WTC11 (cell line): Measurements from ENCODE around the gene DEPDC1B. TPM values are rescaled to one million over a fixed set of nuclear protein-coding genes. Genes with fewer than 3 reads are reported as not detected.

ENCODE experiments used
- ATAC-seq: fragments of 200-7000 bp; cut with Tn5 transposase; 2 replicates; pipeline ENCODE4 v1.10.0; 2021; ENCODE audit warnings: mild to moderate bottlenecking, moderate library complexity
- CTCF ChIA-PET: fragments of 300-600 bp; sonication (Branson Sonifier 250); formaldehyde crosslinking; loops from one replicate; lab custom pipeline; 2021; ENCODE audit warnings: antibody characterized with exemption; lab: Charles Lee
- POLR2A ChIA-PET: fragments of 350-600 bp; sonication (Branson Sonifier 250); formaldehyde crosslinking; loops from one replicate; lab custom pipeline; 2021; ENCODE audit warnings: antibody characterized with exemption; lab: Charles Lee
- DNase-seq: peaks from one replicate; pipeline ENCODE4 v3.0.0; 2021; ENCODE audit warnings: low spot score
- H3K27ac Mint-ChIP-seq: 2 replicates; pipeline ENCODE4 v1.8.0; 2021; ENCODE audit warnings: mixed read lengths
- H3K27me3 Mint-ChIP-seq: 2 replicates; pipeline ENCODE4 v1.8.0; 2021; ENCODE audit warnings: low read depth, mild to moderate bottlenecking, moderate library complexity, mixed read lengths
- H3K36me3 Mint-ChIP-seq: 2 replicates; pipeline ENCODE4 v1.8.0; 2021; ENCODE audit warnings: mixed read lengths
- H3K4me1 Mint-ChIP-seq: 2 replicates; pipeline ENCODE4 v1.8.0; 2022; ENCODE audit warnings: mixed read lengths
- H3K4me3 Mint-ChIP-seq: 2 replicates; pipeline ENCODE4 v1.8.0; 2021; ENCODE audit warnings: mild to moderate bottlenecking, moderate library complexity, mixed read lengths
- H3K9me3 Mint-ChIP-seq: 2 replicates; pipeline ENCODE4 v1.8.0; 2021; ENCODE audit warnings: mixed read lengths
- AR ChIP-seq: fragments of 250-450 bp; sonication (Bioruptor Pico); IDR thresholded peaks from 2 replicates; pipeline ENCODE4 v1.9.0; 2021; ENCODE audit warnings: mild to moderate bottlenecking
- ATF3 ChIP-seq: sonication (generic); formaldehyde crosslinking; conservative IDR thresholded peaks from 2 replicates; pipeline ENCODE4 v1.8.1; 2022; ENCODE audit warnings: mild to moderate bottlenecking, missing genetic modification reagents
- E2F4 ChIP-seq: sonication (generic); formaldehyde crosslinking; IDR thresholded peaks from 2 replicates; pipeline ENCODE4 v1.8.1; 2022; ENCODE audit warnings: low read depth, mild to moderate bottlenecking, moderate library complexity, missing genetic modification reagents, borderline replicate concordance
- JUN ChIP-seq: sonication (generic); formaldehyde crosslinking; IDR thresholded peaks from 2 replicates; pipeline ENCODE4 v1.8.0; 2023; ENCODE audit warnings: mild to moderate bottlenecking, missing genetic modification reagents
- MLX ChIP-seq: sonication (generic); formaldehyde crosslinking; IDR thresholded peaks from 2 replicates; pipeline ENCODE4 v1.8.1; 2023; ENCODE audit warnings: mild to moderate bottlenecking, missing genetic modification reagents, moderate library complexity
- NFATC4 ChIP-seq: fragments of 250-450 bp; sonication (Bioruptor Pico); IDR thresholded peaks from 2 replicates; pipeline ENCODE4 v1.9.0; 2021; ENCODE audit warnings: mild to moderate bottlenecking
- NFE2L1 ChIP-seq: sonication (generic); formaldehyde crosslinking; IDR thresholded peaks from 2 replicates; pipeline ENCODE4 v1.8.1; 2023; ENCODE audit warnings: missing genetic modification reagents
- NFYB ChIP-seq: sonication (generic); formaldehyde crosslinking; conservative IDR thresholded peaks from 2 replicates; pipeline ENCODE4 v1.8.0; 2022; ENCODE audit warnings: low read depth, missing genetic modification reagents
- PRDM15 ChIP-seq: sonication (generic); formaldehyde crosslinking; IDR thresholded peaks from 2 replicates; pipeline ENCODE4 v1.8.0; 2022; ENCODE audit warnings: missing genetic modification reagents
- PRRX2 ChIP-seq: fragments of 250-450 bp; sonication (Bioruptor Pico); IDR thresholded peaks from 2 replicates; pipeline ENCODE4 v1.8.0; 2021; ENCODE audit warnings: mild to moderate bottlenecking
- SMAD3 ChIP-seq: sonication (generic); formaldehyde crosslinking; IDR thresholded peaks from 2 replicates; pipeline ENCODE4 v1.8.0; 2022; ENCODE audit warnings: missing genetic modification reagents, mild to moderate bottlenecking, borderline replicate concordance
- TEAD4 ChIP-seq: sonication (generic); formaldehyde crosslinking; IDR thresholded peaks from 2 replicates; pipeline ENCODE4 v1.8.0; 2022; ENCODE audit warnings: mild to moderate bottlenecking, missing genetic modification reagents
- ZBTB21 ChIP-seq: sonication (generic); formaldehyde crosslinking; IDR thresholded peaks from 2 replicates; pipeline ENCODE4 v1.8.1; 2023; ENCODE audit warnings: mild to moderate bottlenecking, missing genetic modification reagents, borderline replicate concordance
- ZNF121 ChIP-seq: sonication (generic); formaldehyde crosslinking; IDR thresholded peaks from 2 replicates; pipeline ENCODE4 v1.8.0; 2023; ENCODE audit warnings: missing genetic modification reagents
- total RNA-seq: library from RNA; stranded (reverse); gene quantifications from 3 replicates; pipeline ENCODE4 v1.2.3, GENCODE V29; 2021
- TF ChIP-seq, protein P1 (sequence below): sonication (generic); formaldehyde crosslinking; conservative IDR thresholded peaks from 2 replicates; pipeline ENCODE4 v1.8.1; 2023; ENCODE audit warnings: mild to moderate bottlenecking, low read depth, missing genetic modification reagents, moderate library complexity
- TF ChIP-seq, protein P2 (sequence below): fragments of 250-450 bp; sonication (Bioruptor Pico); IDR thresholded peaks from 2 replicates; pipeline ENCODE4 v1.9.0; 2021; ENCODE audit warnings: mild to moderate bottlenecking
- TF ChIP-seq, protein P3 (sequence below): sonication (generic); formaldehyde crosslinking; IDR thresholded peaks from 2 replicates; pipeline ENCODE4 v1.8.1; 2022; ENCODE audit warnings: mild to moderate bottlenecking, moderate library complexity, missing genetic modification reagents

The DEPDC1B gene
- total RNA-seq, 1 experiment from 2014 or later, result 55.1 TPM

GRCh38 chr5:60699609-60700415 is at the start of gene DEPDC1B (continued):
- TF ChIP-seq, protein P1, sequence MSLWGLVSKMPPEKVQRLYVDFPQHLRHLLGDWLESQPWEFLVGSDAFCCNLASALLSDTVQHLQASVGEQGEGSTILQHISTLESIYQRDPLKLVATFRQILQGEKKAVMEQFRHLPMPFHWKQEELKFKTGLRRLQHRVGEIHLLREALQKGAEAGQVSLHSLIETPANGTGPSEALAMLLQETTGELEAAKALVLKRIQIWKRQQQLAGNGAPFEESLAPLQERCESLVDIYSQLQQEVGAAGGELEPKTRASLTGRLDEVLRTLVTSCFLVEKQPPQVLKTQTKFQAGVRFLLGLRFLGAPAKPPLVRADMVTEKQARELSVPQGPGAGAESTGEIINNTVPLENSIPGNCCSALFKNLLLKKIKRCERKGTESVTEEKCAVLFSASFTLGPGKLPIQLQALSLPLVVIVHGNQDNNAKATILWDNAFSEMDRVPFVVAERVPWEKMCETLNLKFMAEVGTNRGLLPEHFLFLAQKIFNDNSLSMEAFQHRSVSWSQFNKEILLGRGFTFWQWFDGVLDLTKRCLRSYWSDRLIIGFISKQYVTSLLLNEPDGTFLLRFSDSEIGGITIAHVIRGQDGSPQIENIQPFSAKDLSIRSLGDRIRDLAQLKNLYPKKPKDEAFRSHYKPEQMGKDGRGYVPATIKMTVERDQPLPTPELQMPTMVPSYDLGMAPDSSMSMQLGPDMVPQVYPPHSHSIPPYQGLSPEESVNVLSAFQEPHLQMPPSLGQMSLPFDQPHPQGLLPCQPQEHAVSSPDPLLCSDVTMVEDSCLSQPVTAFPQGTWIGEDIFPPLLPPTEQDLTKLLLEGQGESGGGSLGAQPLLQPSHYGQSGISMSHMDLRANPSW (CRISPR knock-in tag), result no peak
- TF ChIP-seq NFATC4 (CRISPR knock-in tag) (no peak), TEAD4 (CRISPR knock-in tag) (no peak), JUN (CRISPR knock-in tag) (no peak), NFE2L1 (peak; percentile 61; the same call in 1 of the 2 replicates), AR (CRISPR knock-in tag) (no peak), MLX (CRISPR knock-in tag) (peak; percentile 86; the same call in 1 of the 2 replicates), ZBTB21 (CRISPR knock-in tag) (peak; percentile 91), NFYB (CRISPR knock-in tag) (peak; percentile 94), ZNF121 (no peak), E2F4 (CRISPR knock-in tag) (peak; percentile 97), PRRX2 (CRISPR knock-in tag) (0 out of 2 replicates have a peak, but pooled peaks have one; percentile 17)
- TF ChIP-seq, protein P2, sequence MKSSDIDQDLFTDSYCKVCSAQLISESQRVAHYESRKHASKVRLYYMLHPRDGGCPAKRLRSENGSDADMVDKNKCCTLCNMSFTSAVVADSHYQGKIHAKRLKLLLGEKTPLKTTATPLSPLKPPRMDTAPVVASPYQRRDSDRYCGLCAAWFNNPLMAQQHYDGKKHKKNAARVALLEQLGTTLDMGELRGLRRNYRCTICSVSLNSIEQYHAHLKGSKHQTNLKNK, result no peak
- TF ChIP-seq, protein P3, sequence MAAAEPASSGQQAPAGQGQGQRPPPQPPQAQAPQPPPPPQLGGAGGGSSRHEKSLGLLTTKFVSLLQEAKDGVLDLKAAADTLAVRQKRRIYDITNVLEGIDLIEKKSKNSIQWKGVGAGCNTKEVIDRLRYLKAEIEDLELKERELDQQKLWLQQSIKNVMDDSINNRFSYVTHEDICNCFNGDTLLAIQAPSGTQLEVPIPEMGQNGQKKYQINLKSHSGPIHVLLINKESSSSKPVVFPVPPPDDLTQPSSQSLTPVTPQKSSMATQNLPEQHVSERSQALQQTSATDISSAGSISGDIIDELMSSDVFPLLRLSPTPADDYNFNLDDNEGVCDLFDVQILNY (CRISPR knock-in tag), result peak; percentile 96

DNA sequence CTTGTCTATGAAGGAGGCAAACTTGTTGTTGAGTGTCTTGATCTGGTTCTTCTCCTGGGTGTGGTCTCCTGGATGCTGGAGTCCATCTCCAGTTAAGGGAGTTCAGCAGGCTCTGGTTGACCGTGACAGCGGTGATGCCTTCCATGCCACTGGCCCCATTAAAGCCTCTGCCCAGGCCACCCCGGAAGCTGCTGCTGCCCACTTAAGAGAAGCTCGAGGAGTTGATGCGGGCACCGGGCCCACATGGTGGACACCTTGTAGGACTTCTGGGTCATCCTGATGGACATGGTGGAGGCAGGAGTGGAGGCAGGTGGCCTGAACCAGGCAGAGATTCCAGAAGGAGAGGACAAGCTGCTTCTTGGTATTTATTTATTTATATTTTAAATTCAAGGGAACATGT is 44.7 kb upstream of the DEPDC1B start:
- Mint-ChIP-seq H3K4me1 (peaks cover 3% of the 10 kb centered on the region; the same call in 1 of the 2 replicates), H3K9me3 (peaks cover 18% of the 10 kb centered on the region)
- TF ChIP-seq SMAD3 (CRISPR knock-in tag) (no peak), ZBTB21 (CRISPR knock-in tag) (no peak), PRDM15 (no peak), TEAD4 (CRISPR knock-in tag) (no peak), ATF3 (CRISPR knock-in tag) (no peak)

More for the DNA sequence above, 44.7 kb upstream of the DEPDC1B start:
- DNase-seq (no peak), ATAC-seq (no peak)
- Mint-ChIP-seq H3K4me3 (no peak overlapping the region), H3K27ac (no peak overlapping the region), H3K36me3 (peaks cover 6% of the 10 kb centered on the region; the same call in 1 of the 2 replicates), H3K27me3 (no peaks in the 10 kb centered on the region)
- ChIA-PET CTCF (interaction anchor here (0.8 kb wide), 1 partner anchor 40 kb away, joined by 3 read pairs; no protein-coding TSS in a partner anchor), POLR2A (interaction anchor here (0.9 kb wide), 1 partner anchor 45 kb away, joined by 3 read pairs; the partner anchor contains the start of gene DEPDC1B)
